A549 (cell line): Measurements from ENCODE around the gene IFT27.

Experiments
- CHD2 ChIP-seq: fragments of 150-350 bp; IDR thresholded peaks from 2 replicates; pipeline ENCODE4 v1.6.1; 2014; ENCODE audit warnings: low read length; ENCODE audit not compliant: partially characterized antibody
- HEYL ChIP-seq: fragments of 250-450 bp; sonication (Bioruptor Pico); IDR thresholded peaks from 2 replicates; pipeline ENCODE4 v1.8.0; 2021; ENCODE audit warnings: mild to moderate bottlenecking, moderate library complexity
- SMC3 ChIP-seq: fragments of >200 bp; sonication (Bioruptor Twin); formaldehyde crosslinking; IDR thresholded peaks from 3 replicates; pipeline ENCODE4 v1.6.1; 2018; ENCODE audit warnings: inconsistent platforms
- TF ChIP-seq, protein P1 (sequence below): fragments of >200 bp; sonication (Bioruptor Twin); formaldehyde crosslinking; IDR thresholded peaks from 3 replicates; pipeline ENCODE4 v1.5.1; 2016

- TF ChIP-seq, protein P1, sequence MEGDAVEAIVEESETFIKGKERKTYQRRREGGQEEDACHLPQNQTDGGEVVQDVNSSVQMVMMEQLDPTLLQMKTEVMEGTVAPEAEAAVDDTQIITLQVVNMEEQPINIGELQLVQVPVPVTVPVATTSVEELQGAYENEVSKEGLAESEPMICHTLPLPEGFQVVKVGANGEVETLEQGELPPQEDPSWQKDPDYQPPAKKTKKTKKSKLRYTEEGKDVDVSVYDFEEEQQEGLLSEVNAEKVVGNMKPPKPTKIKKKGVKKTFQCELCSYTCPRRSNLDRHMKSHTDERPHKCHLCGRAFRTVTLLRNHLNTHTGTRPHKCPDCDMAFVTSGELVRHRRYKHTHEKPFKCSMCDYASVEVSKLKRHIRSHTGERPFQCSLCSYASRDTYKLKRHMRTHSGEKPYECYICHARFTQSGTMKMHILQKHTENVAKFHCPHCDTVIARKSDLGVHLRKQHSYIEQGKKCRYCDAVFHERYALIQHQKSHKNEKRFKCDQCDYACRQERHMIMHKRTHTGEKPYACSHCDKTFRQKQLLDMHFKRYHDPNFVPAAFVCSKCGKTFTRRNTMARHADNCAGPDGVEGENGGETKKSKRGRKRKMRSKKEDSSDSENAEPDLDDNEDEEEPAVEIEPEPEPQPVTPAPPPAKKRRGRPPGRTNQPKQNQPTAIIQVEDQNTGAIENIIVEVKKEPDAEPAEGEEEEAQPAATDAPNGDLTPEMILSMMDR = no peak
- TF ChIP-seq CHD2 = no peak
- TF ChIP-seq HEYL = no peak
- TF ChIP-seq SMC3 = no peak
These were observed 37.4 kb downstream of the IFT27 start for GRCh38 chr22:36738416-36739020.
